NCI-H1417 treated with DMSO at 0.1 percent for 48 hours (cell line): ENCODE data around the gene FEZF1.
A peak's percentile ranks its signal among the peaks of the same experiment; 100 is the strongest.

Experiments used
- DNase-seq: peaks from one replicate; lab custom pipeline; 2025; lab: John Stamatoyannopoulos, UW

Gene FEZF1

DNA sequence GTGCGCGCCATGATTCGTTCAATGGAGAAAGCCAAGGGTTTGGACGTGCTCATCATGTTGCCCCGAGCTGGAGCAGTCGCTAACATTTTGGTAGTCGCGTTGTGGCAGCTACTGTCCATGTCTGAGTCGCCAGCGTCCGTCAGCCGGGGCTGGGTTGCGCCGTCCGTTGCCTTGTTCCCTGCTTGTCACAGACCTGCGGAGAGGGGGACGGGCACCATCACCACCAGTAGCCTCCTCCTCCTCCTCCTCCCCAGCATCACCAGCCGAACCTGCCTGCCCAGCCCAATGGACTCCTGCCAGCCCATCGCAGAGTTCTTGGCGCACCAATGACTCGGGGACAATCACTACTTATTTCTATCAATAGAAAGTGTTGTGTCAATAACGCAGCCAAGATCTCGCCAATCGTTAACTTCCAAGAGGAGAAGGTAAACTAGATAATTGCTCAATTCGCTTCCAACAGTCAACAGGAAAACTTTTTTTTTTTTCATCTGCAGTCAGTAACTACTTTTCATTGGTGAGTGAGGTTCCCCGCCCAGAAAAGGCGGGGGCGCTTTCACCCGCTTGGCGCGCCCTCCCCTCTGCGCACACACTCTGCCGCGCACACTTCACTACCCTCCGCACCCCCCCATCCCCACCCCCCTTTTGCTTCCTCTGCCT, at the start of gene FEZF1:
Gene FEZF1, minus strand, starts transcription at position 432 of the 657 bp plus-strand sequence. Its CDS starts 313 bp downstream, at position 119.
- DNase-seq, result no peak

DNA sequence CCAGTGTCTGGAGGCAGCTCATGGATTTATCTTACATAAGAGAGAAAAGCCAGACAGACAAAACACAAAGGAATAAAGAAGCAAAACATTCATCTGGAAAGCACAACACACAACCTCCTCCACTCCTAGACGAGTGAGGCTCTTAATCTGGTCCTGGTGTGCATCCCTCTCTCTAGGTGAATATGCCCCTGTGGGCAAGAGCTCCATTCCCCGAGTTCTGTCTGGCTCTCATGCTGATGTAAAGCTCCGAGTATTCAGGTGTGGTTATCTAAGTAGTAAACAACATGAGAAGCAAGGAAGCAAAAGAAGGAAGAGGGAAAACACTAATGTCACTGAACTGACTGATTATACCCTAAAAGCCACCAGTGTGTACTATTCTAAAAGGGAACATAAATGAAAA, 47.9 kb upstream of the FEZF1 start:
- no peak for DNase-seq

DNA sequence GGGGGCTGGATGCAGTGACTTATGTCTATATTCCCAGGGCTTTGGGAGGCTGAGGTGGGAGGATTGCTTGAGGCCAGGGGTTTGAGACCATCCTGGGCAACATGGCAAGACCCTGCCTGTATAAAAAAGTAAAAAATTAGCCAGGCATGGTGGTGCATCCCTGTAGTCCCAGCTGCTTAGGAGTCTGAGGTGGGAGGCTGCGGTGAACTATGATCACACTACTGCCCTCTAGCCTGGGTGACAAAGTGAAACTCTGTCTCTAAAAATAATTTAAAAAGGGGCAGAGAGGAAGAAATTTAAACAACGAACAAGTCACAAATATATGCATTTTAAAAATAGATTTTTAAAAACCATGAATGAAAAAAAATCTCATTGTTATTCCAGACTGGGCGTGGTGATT, 46.2 kb upstream of the FEZF1 start:
- DNase-seq, result no peak

DNA sequence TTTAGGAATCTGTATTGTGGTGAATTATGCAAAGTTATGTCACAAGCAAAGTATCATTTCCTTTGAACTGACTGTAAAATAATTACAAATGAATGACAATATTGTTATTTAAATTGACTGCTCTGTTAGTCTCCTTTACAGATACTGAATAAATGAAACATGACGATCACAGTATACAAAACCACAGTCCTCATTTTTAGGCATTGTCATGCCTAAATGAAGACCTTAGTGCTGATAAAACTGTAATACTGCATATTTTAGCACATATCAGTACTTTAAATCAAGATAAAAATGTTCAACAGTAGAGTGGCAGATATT, 39.7 kb upstream of the FEZF1 start:
- no peak for DNase-seq

GRCh38 chr7:122343601-122344302, 39.2 kb upstream of the FEZF1 start:
- DNase-seq, result no peak

DNA sequence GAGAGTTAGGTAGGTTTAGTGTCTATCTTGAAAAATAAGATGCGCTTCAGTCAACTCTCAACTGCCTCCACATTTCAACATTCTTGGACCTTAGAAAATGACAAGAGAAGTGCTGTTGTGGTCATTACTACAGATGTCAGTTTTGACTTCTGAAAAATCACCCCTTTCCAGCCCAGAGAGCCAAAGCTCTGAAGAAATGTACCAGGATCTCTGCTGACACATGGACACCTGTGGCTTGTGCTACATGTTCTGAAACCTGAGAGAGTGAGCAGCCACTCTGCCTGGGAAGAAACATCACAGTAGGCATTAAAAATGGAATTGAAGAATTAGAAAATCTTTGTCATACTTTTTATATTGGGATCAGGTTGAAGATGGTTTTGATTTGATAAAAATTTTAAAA, 35.9 kb upstream of the FEZF1 start:
- DNase-seq, result no peak

- no peak for DNase-seq
Measured at GRCh38 chr7:122339145-122339904, 34.8 kb upstream of the FEZF1 start.

DNA sequence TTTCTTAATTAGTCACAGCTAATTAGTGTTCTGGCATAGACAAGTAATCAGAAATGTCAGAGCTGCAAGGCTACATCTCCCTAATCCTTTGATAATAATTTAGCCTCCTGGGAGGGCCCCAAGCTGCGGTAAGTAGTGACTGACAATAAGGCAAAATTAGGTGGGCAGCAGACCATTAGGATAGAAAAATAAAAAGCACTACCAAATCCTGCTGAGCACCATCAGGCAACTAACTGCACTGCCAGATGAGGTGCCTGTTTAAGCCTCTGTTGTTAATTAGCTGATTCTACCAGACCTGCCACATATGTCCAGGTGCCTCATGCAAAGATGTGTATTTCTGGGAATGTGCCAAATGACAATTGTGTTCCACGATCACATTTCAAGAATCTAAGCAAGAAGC, 32.5 kb upstream of the FEZF1 start:
- peak; percentile 79 for DNase-seq

- no peak for DNase-seq
Measured at GRCh38 chr7:122329145-122329802, 24.7 kb upstream of the FEZF1 start.

- no peak for DNase-seq
Measured at GRCh38 chr7:122327969-122328368, 23.4 kb upstream of the FEZF1 start.

DNA sequence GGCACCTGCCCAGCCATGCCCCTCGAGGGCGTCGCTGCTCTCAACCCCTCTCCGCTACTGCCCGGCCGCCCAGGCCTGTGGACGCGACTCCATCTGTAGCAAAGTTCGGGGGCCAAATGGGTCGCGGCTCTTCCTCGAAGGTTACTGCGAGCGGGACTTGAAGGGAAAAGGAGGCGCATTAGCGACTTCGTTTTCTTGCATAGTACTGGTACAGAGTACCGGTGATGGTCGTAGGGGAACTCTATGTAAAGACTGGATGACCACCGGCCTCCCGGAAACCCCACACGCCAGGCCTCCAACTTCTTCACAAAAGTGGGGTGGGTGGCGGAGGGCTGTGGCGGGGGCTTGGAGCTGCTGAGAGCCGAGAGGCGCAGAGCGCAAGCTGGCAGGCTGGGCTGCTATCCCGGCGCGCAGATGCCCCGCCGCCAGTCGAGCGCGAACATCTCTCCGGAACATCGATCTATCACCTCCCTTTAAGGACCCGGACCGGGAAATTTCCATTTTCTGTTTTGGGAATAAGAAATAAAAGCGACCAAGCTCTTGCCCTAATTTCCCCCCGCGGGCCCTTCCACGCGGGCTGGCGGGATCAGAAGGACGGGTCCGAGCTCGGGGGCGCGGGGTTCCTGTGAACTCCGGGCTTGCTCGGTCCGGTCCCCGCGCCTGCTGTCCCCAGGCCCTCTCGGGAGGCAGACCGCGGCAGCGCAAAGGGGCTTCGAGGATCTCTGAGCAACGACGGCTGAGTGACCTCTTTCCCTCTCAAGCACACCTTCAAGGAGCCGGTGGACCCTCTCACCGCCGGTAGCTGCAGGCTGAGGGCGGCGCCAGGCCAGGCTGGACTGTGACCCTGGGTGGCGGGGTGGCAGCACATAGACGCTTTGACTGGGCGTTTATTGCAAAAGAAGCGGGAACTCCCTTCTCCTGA, 12.2 kb upstream of the FEZF1 start:
- DNase-seq, result no peak

GRCh38 chr7:122315507-122316466, 11.2 kb upstream of the FEZF1 start:
- DNase-seq, result no peak

DNA sequence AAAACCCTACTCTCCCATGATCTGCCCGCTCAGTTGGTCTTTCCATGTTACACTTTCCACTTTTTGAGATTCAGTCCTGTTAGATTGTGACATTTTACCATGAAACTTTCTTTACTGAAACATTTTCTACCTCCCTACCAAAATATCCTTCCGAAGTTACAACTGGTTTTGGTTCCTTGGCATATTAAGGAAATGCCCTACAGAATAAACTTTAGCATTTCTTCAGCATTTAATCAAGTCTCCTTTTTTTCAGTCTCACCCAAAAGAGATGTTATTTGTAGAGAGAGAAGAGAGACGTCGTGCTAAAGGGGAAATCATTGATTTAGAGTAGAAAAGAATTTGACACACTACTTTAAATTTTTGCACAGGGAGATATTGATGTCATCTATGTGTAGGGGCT, 9.7 kb upstream of the FEZF1 start:
- no peak for DNase-seq

DNA sequence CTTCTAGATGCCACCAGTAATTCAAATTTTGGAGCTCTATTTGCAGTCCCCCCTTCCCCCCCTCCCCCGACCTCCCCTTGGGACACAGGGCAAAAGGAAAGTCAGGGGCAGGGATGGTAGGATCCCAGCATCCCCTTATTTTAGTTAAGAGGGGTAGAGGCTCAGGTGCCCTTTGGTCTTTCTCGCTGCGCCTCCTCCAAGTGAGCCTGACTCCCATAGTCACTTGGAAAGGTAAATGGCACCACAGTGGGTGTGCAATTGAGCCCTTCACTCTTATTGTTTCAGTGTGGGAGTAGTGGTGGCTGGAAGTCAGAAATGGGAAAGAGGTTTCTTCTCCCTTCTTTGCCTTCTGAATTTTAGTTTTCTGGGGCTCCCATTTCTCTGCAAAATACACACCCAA, 8.2 kb upstream of the FEZF1 start:
- no peak for DNase-seq

GRCh38 chr7:122311734-122312450, 7.3 kb upstream of the FEZF1 start:
- DNase-seq, result no peak

DNA sequence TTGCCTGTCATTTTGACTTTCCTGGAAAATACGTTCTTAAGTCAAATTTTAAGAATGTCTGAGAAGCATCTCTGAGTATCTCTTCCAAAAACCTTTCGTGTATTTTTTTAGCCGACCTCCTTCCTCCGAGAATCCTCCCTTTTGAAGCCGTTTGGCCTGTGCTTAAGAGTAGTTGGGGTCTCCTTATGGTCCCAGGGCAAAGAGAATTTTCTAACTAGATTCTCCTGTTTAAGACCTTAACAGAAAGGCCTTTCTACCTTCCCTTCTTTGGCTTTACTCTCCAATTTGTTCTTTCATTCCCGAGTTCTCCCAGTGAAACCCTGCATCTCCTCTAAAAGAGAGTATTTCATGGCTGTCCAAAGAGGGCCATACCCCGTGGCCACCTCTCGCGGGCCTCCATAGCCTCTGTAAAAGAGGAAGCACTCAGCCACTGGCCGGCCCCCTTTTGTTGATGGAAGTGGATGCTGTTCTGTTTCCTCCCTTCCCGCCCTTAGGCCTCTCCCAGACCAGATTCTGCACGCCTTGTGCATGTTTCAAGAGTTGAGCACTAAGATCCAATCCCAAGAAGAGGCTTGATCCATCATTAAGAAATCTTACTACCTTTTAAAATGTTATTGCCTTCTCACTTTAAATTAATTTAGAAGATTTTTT, 6.6 kb upstream of the FEZF1 start:
- no peak for DNase-seq

DNA sequence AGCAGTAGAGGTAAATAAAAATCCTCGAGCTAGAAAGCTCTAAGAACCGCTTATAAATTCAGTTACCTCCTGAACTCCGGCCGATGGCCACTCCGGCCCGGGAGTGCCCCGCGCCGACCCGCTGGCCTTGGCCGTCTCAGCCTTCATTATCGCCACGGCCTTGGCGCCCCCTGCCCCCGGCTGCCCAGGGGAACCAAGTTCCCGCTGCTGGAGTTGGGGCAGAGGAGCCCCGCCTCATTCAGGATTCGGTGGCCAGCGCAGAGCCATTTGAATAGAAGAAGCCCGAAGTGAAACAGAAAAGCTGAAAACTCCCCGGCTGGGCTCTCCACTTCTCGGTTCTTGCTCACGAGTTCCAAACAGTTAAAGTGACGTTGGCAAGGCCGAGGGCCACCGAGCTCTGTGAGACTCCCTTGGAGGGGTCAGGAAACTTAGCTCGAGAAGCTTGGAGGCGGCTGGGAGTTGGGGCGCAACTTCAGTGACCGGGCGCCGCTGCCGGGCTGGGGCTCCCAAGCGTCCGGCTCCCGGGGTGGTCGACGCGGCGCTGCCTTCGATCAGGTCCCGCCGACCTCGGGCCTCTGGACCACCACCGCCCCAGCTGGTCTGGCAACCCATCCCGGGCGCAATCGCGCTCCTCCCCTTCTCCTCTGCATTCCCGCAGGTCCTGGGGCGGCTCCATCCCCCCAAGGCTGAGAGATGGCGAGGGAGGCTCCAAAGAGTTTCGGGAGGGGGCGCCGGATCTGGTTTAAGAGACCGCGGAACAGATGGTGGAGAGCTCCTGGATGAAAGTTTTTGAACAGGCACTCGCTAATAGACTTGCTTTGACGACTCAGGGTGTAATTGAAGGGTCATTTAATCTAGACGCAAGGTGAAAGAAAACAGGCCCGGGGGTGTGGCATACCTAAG, 5.8 kb upstream of the FEZF1 start:
- DNase-seq, result no peak

DNA sequence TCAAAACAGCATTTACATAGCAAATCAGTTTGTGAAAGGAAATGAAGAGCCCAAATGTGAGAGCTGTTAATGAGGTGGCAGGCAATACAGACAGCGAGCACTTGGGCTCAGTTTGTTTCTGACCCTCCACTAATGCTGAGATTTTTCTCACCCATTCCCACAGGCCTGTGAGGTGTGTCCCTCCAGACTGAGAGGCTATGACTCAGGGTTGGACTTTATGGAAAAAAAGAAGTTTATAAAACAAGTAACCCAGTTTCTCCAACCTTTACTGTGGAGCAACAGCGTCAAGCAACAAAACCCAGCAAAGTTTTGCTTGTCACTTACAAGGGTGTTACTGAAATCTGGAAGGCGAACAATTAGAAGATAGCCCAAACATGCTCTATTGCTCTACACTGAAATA, 4.9 kb upstream of the FEZF1 start:
- DNase-seq, result no peak
